Stimulated activated naive B cell treated with anti-CD40 and anti-IgM and Interleukin-4, amounts not matched to agents 10 μg/mL and 1 μg/mL and 100 μg/mL, for 72 hours (primary cell): ENCODE results near the gene CLDN5.
"Not testable (repeated sequence)": the region's sequence is repeated elsewhere in the genome, so short reads cannot be mapped to it uniquely, and the experiment has no call there.

Experiments used
- ATAC-seq, 2 donors: fragments of 150-1000 bp; cut with Tn5 transposase; replicated peaks; 2 replicates each; pipeline ENCODE4 v1.10.0; 2021; ENCODE audit warnings: moderate library complexity in 1 of 2
- DNase-seq: peaks from one replicate; pipeline ENCODE4 v3.0.0; 2021
- H3K27ac Mint-ChIP-seq: one replicate; pipeline ENCODE4 v1.8.0; 2022; ENCODE audit warnings: mild to moderate bottlenecking, mixed read lengths
- H3K27me3 Mint-ChIP-seq, 2 donors: one replicate each; pipeline ENCODE4 v1.8.0; 2022; ENCODE audit warnings: mixed read lengths in 2 of 2
- H3K36me3 Mint-ChIP-seq, 2 donors: one replicate each; pipeline ENCODE4 v1.8.0; 2022; ENCODE audit warnings: mixed read lengths in 2 of 2, mild to moderate bottlenecking in 1 of 2
- H3K4me1 Mint-ChIP-seq, 2 donors: one replicate each; pipeline ENCODE4 v1.8.0; 2022; ENCODE audit warnings: mixed read lengths in 2 of 2, mild to moderate bottlenecking in 1 of 2
- H3K4me3 Mint-ChIP-seq, 2 donors: one replicate each; pipeline ENCODE4 v1.8.0; 2022; ENCODE audit warnings: mild to moderate bottlenecking in 2 of 2, mixed read lengths in 2 of 2, moderate library complexity in 1 of 2
- H3K9me3 Mint-ChIP-seq, 2 donors: one replicate each; pipeline ENCODE4 v1.8.0; 2022; ENCODE audit warnings: mixed read lengths in 2 of 2, mild to moderate bottlenecking in 1 of 2

CLDN5 gene

GRCh38 chr22:19535001-19535400 lies 10.8 kb upstream of the CLDN5 start:
- Mint-ChIP-seq H3K27me3 (peaks cover 17 to 21% of the 10 kb centered on the region in 2 donors), H3K9me3 (no peaks in the 10 kb centered on the region), H3K4me3 (no peak overlapping the region), H3K4me1 (no peaks in the 10 kb centered on the region), H3K36me3 (no peaks in the 10 kb centered on the region), H3K27ac (no peak overlapping the region)
- ATAC-seq (no peak), DNase-seq (no peak)

DNA sequence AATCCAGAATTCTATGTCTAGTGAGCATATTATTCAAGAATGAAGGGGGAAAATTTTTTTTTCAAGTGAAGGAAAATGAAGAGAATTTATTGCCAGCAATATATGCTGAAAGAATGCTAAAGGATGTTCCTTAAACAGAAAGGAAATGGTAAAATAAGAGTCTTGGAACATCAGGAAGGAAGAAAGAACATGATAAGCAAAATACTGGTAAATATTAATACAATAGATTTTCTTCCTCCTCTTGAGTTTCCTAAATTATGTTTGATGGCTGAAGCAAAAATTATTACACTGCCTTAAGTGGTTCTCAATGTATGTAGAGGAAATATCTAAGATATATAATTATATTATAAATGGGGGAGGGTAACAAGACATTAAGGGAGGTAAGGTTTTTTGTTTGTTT lies 9.6 kb upstream of the CLDN5 start:
- DNase-seq (no peak), ATAC-seq (no peak)
- Mint-ChIP-seq H3K9me3 (no peaks in the 10 kb centered on the region), H3K27me3 (peaks cover 18 to 19% of the 10 kb centered on the region in 2 donors), H3K27ac (no peak overlapping the region), H3K4me1 (no peaks in the 10 kb centered on the region), H3K36me3 (no peaks in the 10 kb centered on the region), H3K4me3 (no peak overlapping the region)

GRCh38 chr22:19533049-19533626 lies 8.9 kb upstream of the CLDN5 start:
- H3K27me3 Mint-ChIP-seq: peaks cover 21% of the 10 kb centered on the region in 2 donors
- no peak overlapping the region for H3K27ac Mint-ChIP-seq
- no peaks in the 10 kb centered on the region for H3K9me3 Mint-ChIP-seq
- no peak for ATAC-seq
- H3K36me3 Mint-ChIP-seq: no peaks in the 10 kb centered on the region
- no peak for DNase-seq
- H3K4me1 Mint-ChIP-seq: no peaks in the 10 kb centered on the region
- H3K4me3 Mint-ChIP-seq: no peak overlapping the region

- peaks cover 23 to 27% of the 10 kb centered on the region in 2 donors for H3K27me3 Mint-ChIP-seq
- not testable (repeated sequence) for H3K4me3 Mint-ChIP-seq
Measured at GRCh38 chr22:19531327-19531726, 7.1 kb upstream of the CLDN5 start.

DNA sequence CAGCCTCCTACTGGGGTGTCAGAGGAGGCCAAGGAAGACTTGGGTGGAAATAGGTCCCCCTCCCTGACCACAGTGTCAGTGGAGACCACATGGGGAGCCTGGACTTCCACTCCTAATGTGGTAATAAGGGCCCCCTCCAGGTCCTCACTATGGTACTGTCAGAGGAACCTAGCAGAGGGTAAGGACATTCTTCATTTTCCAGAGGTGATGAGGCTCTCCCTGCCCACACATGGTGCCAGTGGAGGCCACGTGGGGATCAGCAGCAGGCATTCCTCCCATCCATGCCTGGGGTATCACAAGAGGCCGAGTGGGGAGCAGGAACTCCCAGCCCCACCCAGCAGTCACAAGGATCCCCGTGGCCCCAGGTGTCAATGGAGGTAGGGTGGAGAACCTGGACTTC lies 6.5 kb upstream of the CLDN5 start:
- ATAC-seq (no peak), DNase-seq (no peak)
- peaks cover 29 to 33% of the 10 kb centered on the region in 2 donors for H3K27me3 Mint-ChIP-seq
- H3K9me3 Mint-ChIP-seq: no peaks in the 10 kb centered on the region
- H3K4me3 Mint-ChIP-seq: no peak overlapping the region
- H3K4me1 Mint-ChIP-seq: no peaks in the 10 kb centered on the region
- no peaks in the 10 kb centered on the region for H3K36me3 Mint-ChIP-seq
- no peak overlapping the region for H3K27ac Mint-ChIP-seq

More at GRCh38 chr22:19531327-19531726, 7.1 kb upstream of the CLDN5 start:
- H3K36me3 Mint-ChIP-seq, H3K9me3 Mint-ChIP-seq, ATAC-seq, H3K4me1 Mint-ChIP-seq, DNase-seq, H3K27ac Mint-ChIP-seq: not testable (repeated sequence)

DNA sequence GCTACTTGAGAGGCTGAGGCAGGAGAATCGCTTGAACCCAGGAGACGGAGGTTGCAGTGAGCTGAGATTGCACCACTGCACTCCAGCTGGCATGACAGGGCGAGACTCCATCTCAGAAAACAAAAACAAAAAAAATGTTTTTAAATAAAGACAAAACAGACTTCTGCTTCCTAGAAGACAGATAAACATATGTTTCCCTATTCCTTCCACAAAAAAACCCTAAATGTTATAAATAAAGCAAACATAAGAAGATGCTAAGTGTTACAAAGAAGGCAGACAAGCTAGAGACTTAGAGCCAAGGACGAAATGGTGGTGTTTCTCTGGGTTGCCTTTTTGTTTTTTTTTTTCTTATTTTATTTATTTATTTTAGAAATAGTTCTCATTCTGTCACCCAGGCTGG lies 5.6 kb upstream of the CLDN5 start:
- Mint-ChIP-seq H3K4me1 (peaks cover 3 to 4% of the 10 kb centered on the region in 2 donors), H3K27ac (no peak overlapping the region), H3K36me3 (no peaks in the 10 kb centered on the region), H3K4me3 (no peak overlapping the region), H3K27me3 (peaks cover 38 to 39% of the 10 kb centered on the region in 2 donors), H3K9me3 (no peaks in the 10 kb centered on the region)
- no peak for DNase-seq
- no peak for ATAC-seq

- no peaks in the 10 kb centered on the region for H3K9me3 Mint-ChIP-seq
- DNase-seq: no peak
- peak overlapping the region; percentile 14 for H3K27ac Mint-ChIP-seq
- no peak overlapping the region for H3K4me3 Mint-ChIP-seq
- no peaks in the 10 kb centered on the region for H3K36me3 Mint-ChIP-seq
- ATAC-seq: no peak
- peaks cover 45 to 52% of the 10 kb centered on the region in 2 donors for H3K27me3 Mint-ChIP-seq
- H3K4me1 Mint-ChIP-seq: peaks cover 10 to 19% of the 10 kb centered on the region in 2 donors
Measured at GRCh38 chr22:19527861-19528417, 3.7 kb upstream of the CLDN5 start.

DNA sequence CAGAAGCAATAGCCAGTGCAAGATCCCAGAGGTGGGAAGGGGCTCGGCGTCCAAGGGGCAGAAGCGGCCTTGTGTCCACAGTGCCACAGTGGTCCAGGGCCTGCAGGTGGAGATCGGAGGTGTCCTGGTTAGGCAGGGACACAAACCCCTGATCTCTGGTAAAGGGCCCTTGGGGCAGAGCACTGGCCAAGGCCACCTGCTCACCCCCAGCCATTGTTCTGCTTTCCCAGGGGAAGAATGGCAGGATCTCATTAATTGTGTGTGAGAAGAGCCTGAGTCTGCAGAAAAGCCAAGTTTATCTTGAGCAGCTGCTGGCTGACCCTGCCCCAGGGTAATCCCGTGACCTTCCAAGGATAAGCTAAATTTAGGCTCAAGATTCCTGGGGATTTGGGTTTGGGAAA lies 3.1 kb upstream of the CLDN5 start:
- Mint-ChIP-seq H3K9me3 (no peaks in the 10 kb centered on the region), H3K36me3 (no peaks in the 10 kb centered on the region), H3K4me3 (no peak overlapping the region), H3K27me3 (peaks cover 49 to 54% of the 10 kb centered on the region in 2 donors), H3K27ac (no peak overlapping the region), H3K4me1 (peaks cover 13 to 19% of the 10 kb centered on the region in 2 donors)
- DNase-seq (no peak), ATAC-seq (no peak)

DNA sequence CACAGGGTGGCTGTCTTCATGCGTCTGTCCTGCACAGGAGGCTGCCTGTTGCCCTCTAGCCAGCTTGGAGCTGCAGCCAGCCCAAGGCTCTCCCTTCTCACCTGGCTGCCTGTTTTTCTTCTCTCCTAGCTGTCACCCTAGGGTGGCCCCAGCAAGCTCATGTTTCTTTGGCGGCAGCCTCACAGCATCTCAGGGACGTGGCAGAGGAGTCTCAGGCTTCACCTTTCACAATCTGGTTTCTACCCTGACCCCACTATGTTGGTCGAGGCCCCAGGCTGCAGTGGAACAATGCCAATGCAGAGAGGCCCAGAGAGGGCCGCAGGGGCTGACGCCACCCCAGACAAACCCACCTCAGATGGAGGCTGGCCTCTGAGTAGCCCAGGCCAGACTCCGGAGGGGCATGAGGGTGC lies 2.5 kb upstream of the CLDN5 start:
- Mint-ChIP-seq H3K9me3 (no peaks in the 10 kb centered on the region), H3K36me3 (peaks cover 0 to 3% of the 10 kb centered on the region in 2 donors), H3K4me1 (peaks cover 13 to 19% of the 10 kb centered on the region in 2 donors), H3K4me3 (no peak overlapping the region), H3K27ac (no peak overlapping the region), H3K27me3 (peaks cover 49 to 54% of the 10 kb centered on the region in 2 donors)
- ATAC-seq (no peak), DNase-seq (no peak)

GRCh38 chr22:19526076-19526701 lies 2.0 kb upstream of the CLDN5 start:
- peaks cover 0 to 4% of the 10 kb centered on the region in 2 donors for H3K36me3 Mint-ChIP-seq
- peaks cover 13 to 19% of the 10 kb centered on the region in 2 donors for H3K4me1 Mint-ChIP-seq

GRCh38 chr22:19525666-19526065 lies 1.5 kb upstream of the CLDN5 start:
- H3K27ac Mint-ChIP-seq: no peak overlapping the region
- ATAC-seq (no peak), DNase-seq (no peak)
- peaks cover 13 to 19% of the 10 kb centered on the region in 2 donors for H3K4me1 Mint-ChIP-seq
- peaks cover 0 to 4% of the 10 kb centered on the region in 2 donors for H3K36me3 Mint-ChIP-seq
- H3K4me3 Mint-ChIP-seq: no peak overlapping the region
- no peaks in the 10 kb centered on the region for H3K9me3 Mint-ChIP-seq
- peaks cover 45 to 54% of the 10 kb centered on the region in 2 donors for H3K27me3 Mint-ChIP-seq

More at GRCh38 chr22:19526076-19526701, 2.0 kb upstream of the CLDN5 start:
- ATAC-seq (no peak), DNase-seq (no peak)
- no peak overlapping the region for H3K27ac Mint-ChIP-seq
- H3K9me3 Mint-ChIP-seq: no peaks in the 10 kb centered on the region
- H3K27me3 Mint-ChIP-seq: peaks cover 49 to 54% of the 10 kb centered on the region in 2 donors
- no peak overlapping the region for H3K4me3 Mint-ChIP-seq

DNA sequence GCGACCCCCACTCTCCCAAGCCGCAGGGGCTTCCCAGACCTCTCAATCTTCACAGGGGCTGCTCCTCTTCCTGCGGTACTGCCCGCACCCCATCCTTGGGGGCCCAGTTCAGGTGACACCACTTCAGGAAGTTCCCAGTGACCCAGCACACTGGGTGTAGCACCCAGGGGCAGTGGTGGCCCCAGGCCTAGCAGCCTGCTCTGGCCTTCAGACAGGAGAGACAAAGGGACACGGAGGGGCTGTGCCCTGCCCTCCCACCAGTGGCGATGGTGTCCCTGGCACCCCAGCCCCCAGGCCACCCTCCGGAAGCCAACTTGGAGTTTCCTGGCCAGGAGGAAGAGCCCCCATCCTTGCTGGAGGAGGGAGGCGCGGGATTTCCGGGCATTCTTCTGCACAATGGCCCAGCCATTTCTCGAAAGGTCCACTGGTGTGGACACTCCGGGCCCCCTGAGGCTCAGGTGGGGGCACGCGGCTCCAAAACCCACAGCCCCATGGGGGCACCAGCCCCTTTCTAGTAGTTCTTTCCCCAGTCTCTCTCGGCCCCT lies 978 bp upstream of the CLDN5 start:
- Mint-ChIP-seq H3K36me3 (peaks cover 0 to 4% of the 10 kb centered on the region in 2 donors), H3K27me3 (peaks cover 42 to 54% of the 10 kb centered on the region in 2 donors), H3K27ac (no peak overlapping the region), H3K4me1 (peaks cover 13 to 19% of the 10 kb centered on the region in 2 donors), H3K9me3 (no peaks in the 10 kb centered on the region), H3K4me3 (peak overlapping the region; percentile 75 to 77)
- DNase-seq: no peak
- ATAC-seq: no peak

GRCh38 chr22:19523240-19524169 lies 705 bp downstream of the CLDN5 start:
- Mint-ChIP-seq H3K4me3 (peak overlapping the region in 1 of 2 donors; percentile 47), H3K27ac (no peak overlapping the region), H3K36me3 (peaks cover 0 to 7% of the 10 kb centered on the region in 2 donors), H3K27me3 (peaks cover 38 to 48% of the 10 kb centered on the region in 2 donors), H3K9me3 (no peaks in the 10 kb centered on the region), H3K4me1 (peaks cover 13 to 19% of the 10 kb centered on the region in 2 donors)
- no peak for DNase-seq
- peak; percentile 53 to 54 for ATAC-seq

DNA sequence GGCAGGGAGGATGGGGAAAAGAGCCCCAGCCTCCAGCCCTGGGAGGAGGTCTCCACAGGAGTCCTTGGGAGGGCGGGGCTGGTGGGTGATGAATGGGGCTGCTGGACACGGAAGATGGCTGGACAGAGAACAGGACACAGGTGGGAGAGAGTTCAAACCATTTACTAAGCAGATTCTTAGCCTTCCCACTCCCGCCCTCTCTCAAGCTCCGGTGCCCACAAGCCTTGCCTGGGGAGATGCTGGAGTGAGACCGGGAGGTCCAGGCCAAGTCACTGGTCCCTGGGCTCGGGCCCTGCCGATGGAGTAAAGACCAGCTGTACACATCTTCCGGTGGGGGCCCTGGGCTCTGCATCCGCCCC lies 1.4 kb downstream of the CLDN5 start:
- DNase-seq (no peak), ATAC-seq (no peak)
- H3K27ac Mint-ChIP-seq: no peak overlapping the region
- H3K9me3 Mint-ChIP-seq: no peaks in the 10 kb centered on the region
- H3K4me1 Mint-ChIP-seq: peaks cover 13 to 19% of the 10 kb centered on the region in 2 donors
- H3K36me3 Mint-ChIP-seq: peaks cover 0 to 7% of the 10 kb centered on the region in 2 donors
- H3K27me3 Mint-ChIP-seq: peaks cover 38 to 47% of the 10 kb centered on the region in 2 donors
- peak overlapping the region in 1 of 2 donors; percentile 13 for H3K4me3 Mint-ChIP-seq
